ENCODE data around the gene TTC3.
"Not testable (repeated sequence)": the region's sequence is repeated elsewhere in the genome, so short reads cannot be mapped to it uniquely, and the experiment has no call there.

Gene TTC3

DNA sequence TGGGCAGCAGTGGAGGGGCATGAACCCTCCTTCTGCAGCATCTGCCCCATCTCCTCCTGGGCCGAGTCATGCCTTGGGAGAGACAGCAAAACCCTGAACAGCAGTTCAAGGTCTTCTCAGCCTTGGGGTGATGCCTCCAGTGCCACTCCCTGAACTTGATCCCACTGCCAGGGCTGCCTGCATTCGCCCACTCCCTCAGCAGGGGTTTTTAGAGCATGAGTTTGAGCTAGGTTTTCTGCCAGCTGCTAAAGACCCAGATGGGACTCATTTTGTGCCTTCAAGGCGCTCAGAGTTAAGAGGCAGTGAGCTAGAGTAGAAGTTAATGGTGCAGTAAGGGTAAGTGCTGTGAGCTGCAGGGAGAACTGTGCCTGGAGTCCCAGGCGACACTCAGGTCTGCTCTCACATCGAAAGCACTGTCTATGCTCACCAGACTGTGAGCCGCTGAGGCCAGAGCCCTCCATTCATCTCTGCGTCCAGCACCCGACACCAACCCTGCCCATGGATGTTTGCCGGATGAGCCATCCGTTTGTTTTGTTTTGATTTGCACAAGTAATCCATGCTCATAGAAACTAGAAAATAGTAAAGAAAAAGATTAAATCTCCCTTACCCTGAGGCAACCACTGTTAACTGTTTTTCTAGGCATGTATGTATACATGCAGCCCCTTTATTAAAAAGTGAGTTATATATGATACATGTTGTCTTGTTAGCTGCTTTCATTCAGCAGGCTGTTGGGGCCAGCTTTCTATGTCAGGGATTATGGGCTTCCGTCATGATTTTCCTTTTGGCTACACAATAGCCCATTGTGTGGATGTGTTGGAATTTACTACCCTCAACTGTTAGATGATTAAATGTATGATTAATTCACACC, 126.2 kb downstream of the TTC3 start:
- peak; percentile 31 for DNase-seq (ENCODE audit: low spot score)

DNA sequence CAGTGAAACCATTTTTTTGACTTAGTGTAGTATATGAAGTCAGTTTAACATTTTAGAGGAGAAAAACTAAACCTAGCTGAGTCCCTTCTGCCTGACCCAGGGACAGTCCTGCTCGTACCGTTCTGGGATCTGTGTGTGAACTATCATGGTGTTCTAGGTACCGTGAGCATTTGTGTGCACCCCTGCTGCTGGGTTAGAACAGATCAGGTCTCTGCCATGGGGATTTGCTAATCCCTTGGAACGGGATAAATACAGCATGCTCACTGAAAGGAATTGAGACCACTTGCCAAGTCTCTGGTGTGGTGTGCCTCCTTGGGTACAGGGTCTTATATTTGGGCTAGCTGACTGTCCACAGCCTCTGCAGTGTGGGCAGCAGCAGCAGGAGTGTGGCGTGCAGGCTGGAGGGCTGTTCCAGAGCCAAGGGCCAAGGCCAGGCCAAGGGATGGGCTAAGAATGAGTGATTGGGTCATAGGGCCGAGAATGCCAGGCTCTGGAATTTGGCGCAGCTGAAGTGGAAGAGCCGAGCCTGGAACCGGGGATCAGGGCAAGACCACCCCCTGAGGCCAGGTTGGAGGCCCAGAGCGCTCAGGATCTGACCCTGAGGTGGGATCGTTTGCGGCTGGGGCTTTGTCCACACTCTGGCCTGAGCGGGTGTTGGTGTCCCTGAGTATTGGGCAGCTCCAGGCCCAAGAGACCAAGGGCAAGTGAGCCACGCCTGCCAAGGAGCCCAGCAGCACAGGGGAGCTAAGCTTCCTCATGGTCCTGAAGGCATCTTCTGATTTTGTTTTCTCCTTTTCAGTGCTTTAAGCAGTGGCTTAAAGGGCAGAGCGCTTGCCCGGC, 127.8 kb downstream of the TTC3 start:
- DNase-seq (ENCODE audit: low spot score) = no peak

DNA sequence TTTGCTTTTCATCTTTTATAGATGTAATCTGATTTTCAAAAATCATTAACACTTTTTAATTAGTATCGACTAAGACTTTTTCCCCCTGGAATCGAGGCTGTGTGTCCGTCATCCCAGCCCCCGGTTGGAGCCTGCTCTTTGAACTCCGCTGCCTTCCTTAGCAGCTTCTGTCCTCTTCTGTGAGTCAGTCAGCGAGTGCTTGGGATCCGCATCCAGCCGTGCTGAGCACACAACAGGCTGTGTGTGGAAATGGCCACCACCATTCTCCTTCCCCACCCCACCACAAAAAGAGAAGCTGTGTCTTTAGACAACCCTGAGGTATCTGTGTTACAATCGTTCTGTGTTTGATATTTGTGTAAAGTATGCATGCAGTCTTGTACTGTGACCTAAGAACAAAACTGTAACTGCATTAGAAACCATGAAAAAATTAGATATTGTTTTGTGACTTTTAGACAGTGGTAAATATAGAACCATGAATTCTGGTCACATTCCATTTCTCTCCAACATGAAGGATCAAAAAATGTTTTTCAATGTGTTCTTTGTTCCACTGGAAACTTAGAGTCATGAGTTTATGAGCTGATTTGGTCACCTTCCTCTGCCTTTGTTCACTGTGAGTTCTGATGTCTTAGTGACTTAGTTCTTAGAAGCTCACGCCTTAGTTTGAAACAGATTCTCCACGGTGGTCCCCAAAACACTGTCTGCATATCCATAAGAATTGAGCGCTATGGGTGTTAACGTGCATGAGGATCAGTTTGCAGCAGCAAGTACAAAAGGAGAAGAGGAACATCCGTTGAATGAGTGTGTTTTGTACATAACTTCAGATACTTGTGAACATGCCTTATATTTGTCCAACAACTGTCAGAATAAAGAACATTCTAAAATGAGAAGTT, 129.4 kb downstream of the TTC3 start:
- DNase-seq (ENCODE audit: low spot score) = no peak

DNA sequence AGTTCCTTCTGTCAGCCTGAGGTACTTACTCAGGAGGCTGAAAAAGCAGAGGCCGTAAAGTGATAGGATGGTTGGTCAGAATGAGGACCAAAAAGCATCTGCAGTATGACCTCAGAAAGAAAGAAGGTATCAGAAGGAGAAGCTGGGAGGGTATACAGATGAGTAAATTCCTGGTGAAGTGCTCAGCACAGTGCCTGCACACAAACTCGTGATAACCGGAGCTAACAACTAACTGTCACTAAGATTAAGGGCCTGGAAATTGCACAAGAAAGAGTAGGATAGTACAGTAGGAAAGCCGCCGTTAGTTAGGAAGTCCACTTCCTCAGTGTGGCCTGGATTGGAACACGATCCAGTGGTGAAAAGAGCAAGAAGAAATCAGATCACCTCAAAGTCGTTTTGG, 131.5 kb downstream of the TTC3 start:
- DNase-seq (ENCODE audit: low spot score) = no peak

DNA sequence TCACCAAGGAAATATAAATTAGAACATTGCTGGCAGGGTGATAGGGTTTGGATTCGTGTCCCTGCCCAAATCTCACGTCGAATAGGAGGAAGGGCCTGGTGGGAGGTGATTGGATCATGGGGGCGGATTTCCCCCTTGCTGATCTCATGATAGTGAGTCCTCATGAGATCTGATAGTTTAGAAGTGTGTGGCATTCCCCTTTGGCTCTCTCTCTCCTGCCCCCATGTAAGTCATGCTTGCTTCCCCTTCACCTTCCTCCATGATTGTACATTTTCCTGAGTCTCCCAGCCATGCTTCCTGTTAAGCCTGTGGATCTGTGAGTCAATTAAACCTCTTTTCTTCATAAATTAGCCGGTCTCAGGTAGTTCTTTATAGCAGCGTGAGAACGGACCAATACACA, 133.4 kb downstream of the TTC3 start:
- no peak for DNase-seq (ENCODE audit: low spot score)

DNA sequence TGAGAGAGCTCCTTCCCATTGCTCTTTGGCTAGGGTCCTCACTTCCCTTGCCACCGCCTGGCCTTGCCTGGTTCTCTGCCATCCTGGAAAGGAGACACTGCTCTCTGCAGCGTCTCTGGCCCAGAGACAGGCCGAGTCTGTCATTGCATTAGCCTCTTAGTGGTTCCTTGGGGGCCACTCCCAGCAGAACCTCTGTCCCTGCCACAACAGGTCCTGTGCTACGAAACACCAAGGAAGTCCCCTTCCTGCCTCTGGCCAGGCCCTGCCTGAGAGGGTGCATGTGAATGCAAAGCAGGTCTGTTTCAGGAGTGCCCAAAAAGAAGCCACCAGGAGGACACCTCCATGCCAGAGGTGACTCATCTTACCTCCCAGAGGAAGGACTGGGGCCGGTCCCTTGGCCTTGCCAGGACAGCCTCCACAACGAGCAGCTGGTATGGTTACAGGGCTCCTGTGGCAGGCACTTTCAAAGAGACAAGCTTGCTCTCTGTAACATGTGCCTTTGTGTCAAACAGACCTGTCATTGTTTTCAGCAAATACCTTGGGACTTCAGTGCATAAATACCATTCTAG, 134.5 kb downstream of the TTC3 start:
- DNase-seq (ENCODE audit: low spot score) = peak; percentile 9

DNA sequence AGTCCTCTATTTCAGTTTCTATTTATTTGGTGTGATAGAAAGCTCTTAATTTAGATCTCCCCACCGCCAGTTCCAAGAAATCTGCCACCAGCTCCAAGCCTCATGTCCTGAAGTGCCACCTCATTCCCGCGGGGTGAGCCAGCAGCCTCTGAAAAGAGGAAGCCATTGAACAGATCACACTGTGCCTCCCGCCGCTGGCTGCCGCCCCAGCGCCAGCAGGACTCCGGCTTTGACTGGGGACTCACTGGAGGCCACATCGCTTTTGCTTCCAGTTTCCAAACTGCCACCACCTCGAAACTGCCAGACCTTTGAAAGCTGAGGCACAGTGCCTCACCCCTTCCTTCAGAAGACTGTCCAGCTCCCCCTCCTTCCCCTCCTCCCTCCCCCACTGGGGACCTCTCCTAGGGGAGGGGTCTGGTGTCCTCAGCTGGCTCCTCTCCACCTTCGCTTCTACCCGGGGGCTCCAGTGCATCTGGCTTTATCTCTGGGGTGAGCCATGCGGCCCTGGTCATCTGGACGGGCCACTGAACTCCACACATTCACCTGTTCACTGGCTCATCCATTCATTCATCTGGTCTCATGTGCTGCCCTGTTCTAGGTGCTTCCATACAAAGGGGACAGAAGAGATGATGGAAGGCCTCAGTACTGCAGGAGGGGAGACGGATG, 135.1 kb downstream of the TTC3 start:
- peak; percentile 80 for DNase-seq (ENCODE audit: low spot score)

DNA sequence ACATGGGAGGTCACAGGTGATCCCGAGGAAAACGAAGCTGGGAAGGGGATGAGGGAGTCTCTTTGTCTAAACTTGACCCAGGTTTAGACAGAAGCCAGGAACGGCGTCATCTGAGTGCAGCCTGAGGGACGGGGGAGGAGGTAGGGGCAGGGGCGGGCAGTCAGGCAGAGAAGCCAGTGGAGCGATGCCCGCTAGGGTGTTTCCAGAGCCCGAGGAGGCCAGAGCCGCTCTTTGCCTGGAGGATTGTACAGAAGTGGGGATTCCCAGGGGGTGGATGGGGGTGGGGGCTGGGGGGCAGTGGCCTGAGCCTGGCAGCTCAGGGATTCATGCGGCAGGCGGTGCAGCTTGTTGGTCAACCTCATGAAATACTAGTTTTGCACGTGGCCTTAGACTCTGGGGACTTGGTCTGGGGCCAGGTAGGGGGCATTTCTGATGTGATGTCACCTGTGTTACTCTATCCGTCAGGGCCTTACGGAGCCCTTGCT, 135.7 kb downstream of the TTC3 start:
- peak; percentile 27 for DNase-seq (ENCODE audit: low spot score)

DNA sequence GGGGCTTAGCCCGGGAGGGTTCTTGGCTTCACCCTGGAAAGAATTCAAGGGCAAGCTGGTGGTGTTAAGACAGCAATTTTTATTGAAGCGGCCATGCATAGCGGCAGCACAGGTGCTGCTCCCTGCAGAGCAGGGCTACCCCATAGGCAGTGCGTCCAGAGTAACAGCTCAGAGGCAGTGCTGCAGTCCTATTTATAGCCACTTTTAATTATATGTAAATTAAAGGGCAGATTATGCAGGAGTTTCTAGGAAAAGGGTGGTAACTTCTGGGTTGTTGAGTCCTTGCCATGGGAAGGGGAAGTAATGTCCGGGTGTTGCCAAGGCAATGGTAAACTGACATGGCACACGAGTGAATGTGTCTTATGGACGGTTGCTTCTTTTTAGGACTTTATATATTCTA, 137.1 kb downstream of the TTC3 start:
- DNase-seq (ENCODE audit: low spot score) = no peak

DNA sequence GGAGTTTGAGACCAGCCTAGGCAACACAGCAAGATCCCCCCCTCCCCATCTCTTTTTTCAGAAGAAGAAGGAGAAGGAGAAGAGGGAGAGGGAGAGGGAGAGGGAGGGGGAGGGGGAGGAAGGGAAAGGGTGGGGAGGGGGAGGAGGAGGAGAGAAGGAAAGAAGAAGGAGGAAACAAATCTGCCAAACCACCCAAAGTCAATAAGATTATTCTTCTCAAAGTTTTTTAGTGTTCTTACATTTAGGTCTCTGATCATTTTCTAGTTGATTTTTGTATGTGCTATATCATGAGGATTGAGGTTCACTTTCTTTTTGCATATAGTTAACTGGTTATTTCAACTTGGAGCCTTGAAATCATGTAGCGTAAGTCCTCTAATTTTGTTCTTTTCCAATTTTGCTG, 137.7 kb downstream of the TTC3 start:
- no peak for DNase-seq (ENCODE audit: low spot score)

DNA sequence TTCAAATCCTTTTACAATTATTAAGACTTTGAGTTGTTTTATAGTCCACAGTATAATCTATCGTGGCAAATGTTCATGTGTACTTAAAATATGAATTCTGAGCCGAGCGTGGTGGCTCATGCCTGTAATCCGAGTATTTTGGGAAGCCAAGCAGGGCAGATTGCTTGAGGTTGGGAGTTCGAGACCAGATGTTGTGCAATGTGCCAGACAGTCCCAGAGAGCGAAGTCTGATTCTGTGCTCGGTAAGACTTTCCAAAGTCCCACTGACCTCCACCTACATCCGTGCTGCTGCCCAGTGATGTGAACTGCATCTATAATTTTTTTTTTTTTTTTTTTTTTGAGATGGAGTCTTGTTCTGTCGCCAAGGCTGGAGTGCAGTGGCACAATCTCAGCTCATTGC, 141.9 kb downstream of the TTC3 start:
- no peak for DNase-seq (ENCODE audit: low spot score)

DNA sequence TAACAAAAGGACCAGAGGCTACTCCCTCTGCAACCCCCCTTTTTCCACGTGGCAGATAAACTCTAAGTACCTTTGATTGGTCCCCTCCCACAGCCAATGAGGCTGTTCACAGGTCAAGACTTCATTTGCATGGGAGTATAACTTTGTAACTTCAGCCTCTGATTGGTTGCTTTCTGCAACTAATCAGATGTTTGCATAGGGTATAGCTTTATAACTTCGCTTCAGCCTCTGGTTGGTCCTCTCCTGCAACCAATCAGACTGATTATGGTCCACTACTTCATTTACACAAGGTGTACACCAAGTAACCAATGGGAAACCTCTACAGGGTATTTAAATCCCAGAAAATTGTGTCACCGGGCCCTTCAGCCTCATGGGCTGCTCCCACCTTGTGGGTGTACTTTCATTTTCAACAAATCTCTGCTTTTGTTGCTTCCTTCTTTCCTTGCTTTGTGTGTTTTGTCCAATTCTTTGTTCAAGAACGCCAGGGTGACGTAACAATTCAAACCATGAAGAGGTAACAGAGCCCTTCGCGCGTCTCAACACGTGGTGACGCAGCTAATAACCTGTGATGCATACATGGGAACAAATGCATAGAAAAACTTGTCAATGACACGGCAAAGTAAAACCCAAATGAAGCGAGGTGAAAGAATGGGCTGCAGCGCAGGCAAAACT, 146.8 kb downstream of the TTC3 start:
- no peak for DNase-seq (ENCODE audit: low spot score)

DNA sequence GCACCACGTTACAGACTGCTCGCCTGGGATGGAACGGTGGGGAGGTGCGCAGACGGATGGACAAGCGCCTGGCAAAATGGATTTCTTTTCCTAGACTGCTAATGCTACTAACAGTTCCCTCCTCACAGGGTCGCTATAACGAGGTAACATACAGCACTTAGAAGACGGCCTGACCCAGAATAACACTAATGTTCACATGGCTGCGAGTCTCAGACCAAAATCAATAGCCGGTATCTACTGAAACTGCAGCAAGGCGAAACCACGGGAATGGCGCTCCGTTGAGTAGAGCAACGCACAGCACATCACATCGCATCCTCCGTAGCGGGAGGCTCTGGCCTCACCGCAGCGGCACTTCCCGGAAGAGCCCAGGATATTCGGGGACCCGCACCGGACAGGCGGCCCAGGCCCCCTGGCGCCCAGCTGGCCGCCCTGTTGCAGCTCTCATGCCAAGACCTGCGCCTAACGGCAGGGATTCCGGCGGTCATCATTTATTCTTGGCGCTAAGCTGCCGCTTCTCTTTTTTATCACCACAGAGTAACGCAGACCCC, 147.5 kb downstream of the TTC3 start:
- DNase-seq (ENCODE audit: low spot score) = peak; percentile 38

DNA sequence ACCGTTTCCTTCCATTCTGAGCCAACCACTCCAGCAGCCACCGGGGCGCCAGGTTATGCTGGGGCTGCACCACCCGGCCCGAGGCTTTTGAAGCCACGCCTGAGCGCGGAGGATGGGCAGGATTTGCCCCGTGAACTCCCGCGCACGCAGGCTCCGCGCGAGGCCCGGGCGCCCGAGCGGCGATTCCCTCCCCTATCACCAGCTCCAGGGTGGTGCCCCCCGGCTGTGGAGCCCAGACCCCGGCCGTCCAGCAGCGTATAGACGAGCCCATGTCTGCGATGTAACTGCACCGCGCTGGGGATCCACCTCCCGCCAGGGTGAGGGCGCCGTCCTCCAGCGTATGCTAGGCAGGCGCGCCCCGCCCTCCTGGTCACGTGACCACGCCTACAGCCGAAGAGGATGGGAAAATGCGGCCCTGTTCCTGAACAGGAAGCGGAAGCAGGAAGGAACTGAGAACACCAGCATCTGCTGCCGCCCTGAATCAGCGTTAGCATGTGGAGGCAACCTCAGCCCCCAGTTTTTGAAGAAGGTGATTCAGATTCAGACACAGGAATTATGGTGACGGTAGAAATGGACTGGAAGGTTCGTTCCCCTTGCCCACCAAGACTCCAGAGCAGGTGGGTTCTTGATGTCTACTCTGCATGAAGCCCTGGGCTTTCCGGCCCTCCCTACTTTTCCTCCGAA, 148.1 kb downstream of the TTC3 start:
- peak; percentile 91 for DNase-seq (ENCODE audit: low spot score)

DNA sequence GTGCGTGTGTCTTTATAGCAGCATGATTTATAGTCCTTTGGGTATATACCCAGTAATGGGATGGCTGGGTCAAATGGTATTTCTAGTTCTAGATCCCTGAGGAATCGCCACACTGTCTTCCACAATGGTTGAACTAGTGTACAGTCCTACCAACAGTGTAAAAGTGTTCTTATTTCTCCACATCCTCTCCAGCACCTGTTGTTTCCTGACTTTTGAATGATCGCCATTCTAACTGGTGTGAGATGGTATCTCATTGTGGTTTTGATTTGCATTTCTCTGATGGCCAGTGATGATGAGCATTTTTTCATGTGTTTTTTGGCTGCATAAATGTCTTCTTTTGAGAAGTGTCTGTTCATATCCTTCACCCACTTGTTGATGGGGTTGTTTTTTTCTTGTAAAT, 149.2 kb downstream of the TTC3 start:
- DNase-seq (ENCODE audit: low spot score) = not testable (repeated sequence)

DNA sequence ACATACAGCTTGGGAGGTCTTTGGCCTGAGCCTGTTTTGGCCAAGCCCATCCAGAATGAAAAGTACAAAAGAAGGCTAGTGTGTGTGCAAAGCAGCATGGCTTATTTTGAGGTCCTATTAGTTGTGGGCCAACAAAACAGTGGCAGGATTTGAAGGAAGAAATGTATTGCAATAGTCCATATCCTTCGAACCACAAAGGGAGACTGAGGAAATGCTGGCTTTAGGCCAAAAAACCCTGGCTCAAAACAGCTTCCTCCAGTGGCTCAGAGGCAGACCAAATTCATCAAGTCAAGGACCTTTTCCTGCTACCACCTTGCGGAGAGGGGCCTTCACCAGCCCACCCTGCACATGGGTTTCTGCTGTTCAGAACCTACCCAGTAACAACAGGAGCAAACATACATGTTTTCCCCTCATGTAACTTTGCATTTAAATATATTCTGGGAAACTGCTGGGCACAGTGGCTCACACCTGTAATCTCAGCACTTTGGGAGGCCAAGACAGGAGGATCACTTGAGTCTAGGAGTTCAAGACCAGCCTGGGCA, 150.8 kb downstream of the TTC3 start:
- no peak for DNase-seq (ENCODE audit: low spot score)

DNA sequence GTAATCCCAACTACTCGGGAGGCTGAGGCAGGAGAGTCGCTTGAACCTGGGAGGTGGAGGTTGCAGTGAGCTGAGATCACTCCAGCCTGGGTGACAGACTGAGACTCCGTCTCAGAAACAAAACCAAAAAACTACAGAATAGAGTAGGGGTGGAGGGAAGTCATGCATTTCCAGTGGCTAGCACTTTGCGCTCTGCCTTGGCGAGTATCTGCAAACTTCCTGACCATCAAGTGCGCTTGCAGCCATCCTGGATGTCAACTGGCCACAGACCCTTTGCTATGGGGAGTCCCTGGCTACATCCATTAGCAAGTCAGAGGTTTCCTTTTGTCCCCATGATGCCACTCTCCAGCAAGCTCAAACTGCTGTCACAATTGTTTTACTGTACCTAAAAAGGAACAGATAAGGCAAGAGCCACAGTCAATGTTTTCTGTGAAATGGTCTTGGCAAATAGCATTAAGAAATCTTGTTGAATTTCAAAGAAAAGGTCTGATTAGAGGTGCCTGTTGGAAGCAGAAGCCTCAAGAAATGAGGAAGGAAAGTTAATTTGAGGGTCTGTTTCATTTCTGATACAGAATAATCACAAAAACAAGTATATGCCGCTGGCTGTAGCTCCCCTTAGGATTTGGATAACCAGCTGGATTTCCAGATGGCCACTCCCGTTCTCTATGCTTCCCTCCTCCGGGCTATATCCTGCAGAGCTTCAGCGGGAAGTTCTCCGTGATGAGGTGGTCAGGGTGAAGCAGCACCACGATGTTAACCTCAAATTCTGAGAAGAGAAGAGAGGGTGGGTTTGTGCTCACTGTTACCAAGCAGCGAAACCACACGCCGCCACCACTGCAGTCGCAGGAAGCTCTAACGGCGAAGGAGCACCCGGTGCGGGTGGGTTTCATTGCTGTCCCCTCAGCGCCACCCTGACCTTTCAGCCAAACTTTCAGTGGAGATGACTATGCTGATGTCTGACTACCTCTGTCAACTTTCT, 152.1 kb downstream of the TTC3 start:
- DNase-seq (ENCODE audit: low spot score) = no peak
